ENCODE results near the gene TCAF2. TPM values are rescaled to one million over a fixed set of nuclear protein-coding genes. Genes with fewer than 3 reads are reported as not detected.

Gene TCAF2
- total RNA-seq, 1 donor from 2014 or later = 4.8 TPM

Small RNA genes lying within 50 kb of the gene (small RNA-seq; reads per million reads assigned to genes)
- gene AC073264.2 (ENCODE audit: low replicate concordance) (not detected), gene RNU6-162P (ENCODE audit: low replicate concordance) (not detected)

Other genes with a start within 250 kb of the TCAF2 start
- 33.7 TPM for gene ZYX, start 239.6 kb upstream of the TCAF2 start, total RNA-seq
- gene EPHA1, start 212.1 kb upstream of the TCAF2 start, total RNA-seq = 12.5 TPM
- not detected for gene TAS2R60, start 177.5 kb upstream of the TCAF2 start, total RNA-seq
- 0.31 TPM for gene TAS2R41, start 143.1 kb upstream of the TCAF2 start, total RNA-seq
- 3.0 TPM for gene CTAGE15, start 49.2 kb upstream of the TCAF2 start, total RNA-seq
- gene CTAGE6, start 136.7 kb downstream of the TCAF2 start, total RNA-seq = 0.72 TPM